H1 (cell line): ENCODE measurements around the gene MCCD1. TPM values are rescaled to one million over a fixed set of nuclear protein-coding genes. Genes with fewer than 3 reads are reported as not detected.
A peak's percentile ranks its signal among the peaks of the same experiment; 100 is the strongest.

Experiments
- CHD1 ChIP-seq: IDR thresholded peaks from 2 replicates; pipeline ENCODE4 v1.6.1; 2012; ENCODE audit warnings: low read depth, low read length, improper control_type of control experiment
- CHD7 ChIP-seq: fragments of 300-600 bp; sonication (generic); IDR thresholded peaks from 2 replicates; pipeline ENCODE4 v1.7.1; 2012; ENCODE audit warnings: low read length, moderate library complexity, mild to moderate bottlenecking, inconsistent platforms; ENCODE audit not compliant: insufficient replicate concordance
- KDM5A ChIP-seq: fragments of 200-600 bp; IDR thresholded peaks from 2 replicates; pipeline ENCODE4 v1.7.1; 2012; ENCODE audit warnings: mild to moderate bottlenecking, low read length, inconsistent platforms, mixed read lengths
- POLR2AphosphoS5 ChIP-seq: IDR thresholded peaks from 2 replicates; pipeline ENCODE4 v1.6.1; 2011; ENCODE audit warnings: low read depth, low read length
- TAF7 ChIP-seq: optimal IDR thresholded peaks from 2 replicates; pipeline ENCODE3; 2011; ENCODE audit warnings: low read depth, mild to moderate bottlenecking, inconsistent platforms, low read length, moderate library complexity, borderline replicate concordance
- TBP ChIP-seq: IDR thresholded peaks from 2 replicates; pipeline ENCODE4 v1.6.1; 2011; ENCODE audit warnings: low read depth, low read length, improper control_type of control experiment
- YY1 ChIP-seq: IDR thresholded peaks from 2 replicates; pipeline ENCODE4 v1.6.1; 2011; ENCODE audit warnings: low read depth, mild to moderate bottlenecking, low read length
- ZNF274 ChIP-seq: IDR thresholded peaks from 2 replicates; pipeline ENCODE4 v1.7.0; 2012; ENCODE audit warnings: low read length, borderline replicate concordance; ENCODE audit errors: extremely low read depth
- polyA plus RNA-seq, 7 experiments: library from polyadenylated mRNA; depleted of rRNA in 3 of 7; stranded (reverse) in 5 of 7; unstranded in 2 of 7; fragments of >200 nt in 5 of 7; fragments of 200-250 nt in 2 of 7; gene quantifications; 1 replicate in 5 of 7; 2 replicates in 1 of 7; 4 replicates in 1 of 7; pipeline versions ENCODE4 v1.2.1 to v1.2.3, GENCODE V29; 2011 to 2013; ENCODE audit warnings: missing spikeins in 2 of 7, mixed read lengths in 2 of 7
- total RNA-seq: library from RNA; stranded (reverse); fragmentation: NEBNext Ultra II Directional; extraction: Animal tissue kit (Norgen Biotek cat#: 25700); gene quantifications from 2 replicates; pipeline ENCODE4 v1.2.1, GENCODE V29; 2021
- TF ChIP-seq, protein P1 (sequence below): IDR thresholded peaks from 2 replicates; pipeline ENCODE4 v1.6.1; 2012; ENCODE audit warnings: inconsistent platforms

Gene MCCD1
- total and polyA plus RNA-seq, 2 of the 8 experiments (the other 6 are each of a cell fraction or from before 2014, with no cell fraction given), result not detected

- TF ChIP-seq YY1 (peak; percentile 97), TBP (peak; percentile 97), KDM5A (0 out of 2 replicates have a peak, but pooled peaks have one; percentile 10), CHD1 (peak; percentile 45; the same call in 1 of the 2 replicates), CHD7 (no peak), POLR2AphosphoS5 (peak; percentile 99), TAF7 (peak; percentile 99), ZNF274 (no peak)
- TF ChIP-seq, protein P1, sequence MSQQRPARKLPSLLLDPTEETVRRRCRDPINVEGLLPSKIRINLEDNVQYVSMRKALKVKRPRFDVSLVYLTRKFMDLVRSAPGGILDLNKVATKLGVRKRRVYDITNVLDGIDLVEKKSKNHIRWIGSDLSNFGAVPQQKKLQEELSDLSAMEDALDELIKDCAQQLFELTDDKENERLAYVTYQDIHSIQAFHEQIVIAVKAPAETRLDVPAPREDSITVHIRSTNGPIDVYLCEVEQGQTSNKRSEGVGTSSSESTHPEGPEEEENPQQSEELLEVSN, result peak; percentile 80
Observed at GRCh38 chr6:31541658-31542521, 13.1 kb downstream of the MCCD1 start, which contains the start of gene DDX39B (continued).
